Body of pancreas (tissue), 4 donors: Measurements from ENCODE around the gene CHADL. TPM values are rescaled to one million over a fixed set of nuclear protein-coding genes. Genes with fewer than 3 reads are reported as not detected.
"Not testable (repeated sequence)": the region's sequence is repeated elsewhere in the genome, so short reads cannot be mapped to it uniquely, and the experiment has no call there.

Experiments used
- ATAC-seq: fragments of 150-250 bp; one replicate; pipeline ENCODE4 v1.9.1; 2016
- DNase-seq, 4 donors: peaks; one replicate each; pipeline ENCODE4 v3.0.0-alpha.2; 2019
- H3K27ac ChIP-seq, 4 donors: fragments of 200-600 bp; sonication (generic); 1 replicate in 3 of 4; 2 replicates in 1 of 4; pipeline versions ENCODE4 v1.5.1 to v1.6.1; 2016 to 2019; ENCODE audit warnings: mild to moderate bottlenecking in 1 of 4, mixed read lengths in 1 of 4, moderate library complexity in 1 of 4
- H3K27me3 ChIP-seq, 2 donors: fragments of 200-600 bp; sonication (generic); one replicate each; pipeline ENCODE4 v1.6.0; 2016; ENCODE audit warnings: mild to moderate bottlenecking in 1 of 2
- H3K36me3 ChIP-seq, 2 donors: fragments of 200-600 bp; sonication (generic); replicated peaks in 1 of 2; 2 replicates each; pipeline ENCODE4 v1.5.1; 2016; ENCODE audit warnings: low read depth in 2 of 2; ENCODE audit not compliant: insufficient read depth in 1 of 2
- H3K4me1 ChIP-seq: fragments of 200-600 bp; sonication (generic); one replicate; pipeline ENCODE4 v1.6.0; 2016
- H3K4me3 ChIP-seq, 2 donors: fragments of 200-600 bp; sonication (generic); 1 replicate in 1 of 2; 2 replicates in 1 of 2; pipeline ENCODE4 v1.5.1; 2016 to 2019
- H3K9me3 ChIP-seq, 3 donors: fragments of 200-600 bp; sonication (generic); 1 replicate in 2 of 3; 2 replicates in 1 of 3; pipeline ENCODE4 v1.5.1; 2016
- POLR2A ChIP-seq, 3 donors: fragments of 450-650 bp; IDR thresholded peaks; one replicate each; pipeline ENCODE4 v1.6.1; 2016; ENCODE audit warnings: antibody characterized with exemption in 3 of 3, mild to moderate bottlenecking in 2 of 3
- WGBS, 2 donors: methylation state at CpG; one replicate each; pipeline ENCODE4 v1.1.5; 2017; 5-methylcytosine and 5-hydroxymethylcytosine counted together
- intact Hi-C: fragments of 100-400 bp; cut with DNase I; formaldehyde crosslinking; loops from one replicate; pipeline ENCODE4 v1.15.1; 2023
- total RNA-seq, 2 donors: library from RNA; depleted of rRNA; stranded (reverse); fragments of >200 nt; gene quantifications; one replicate each; pipeline ENCODE4 v1.1.0, GENCODE V29; 2016
- TF ChIP-seq, protein P1 (sequence below), 7 experiments: fragments of 450-650 bp in 4 of 7; fragments of 200-600 bp in 3 of 7; sonication (generic) in 3 of 7; IDR thresholded peaks; one replicate each; pipeline ENCODE4 v1.5.1; 2016 to 2019; ENCODE audit warnings: antibody characterized with exemption in 7 of 7

Gene CHADL
- total RNA-seq, 2 donors from 2014 or later: 1.8 to 6.3 TPM

DNA sequence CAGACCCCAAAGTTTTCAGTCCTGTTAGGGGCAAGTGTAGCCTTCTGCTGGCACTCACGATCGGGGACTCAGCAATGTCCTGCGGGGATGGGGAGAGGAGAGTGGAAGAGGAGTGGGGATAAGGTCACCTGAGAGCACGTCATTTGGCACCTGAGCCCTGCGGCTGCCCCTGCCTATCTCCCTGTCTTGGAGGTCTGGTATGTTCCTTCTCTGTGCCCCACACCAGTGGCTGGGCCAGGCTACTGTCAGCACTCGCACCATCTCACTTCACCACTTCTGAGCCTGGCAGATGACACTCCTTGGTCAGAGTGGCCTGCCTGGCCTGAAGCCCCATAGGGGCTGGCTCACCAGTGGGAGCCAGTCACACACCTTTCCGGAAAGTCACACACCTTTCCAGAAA is 20.1 kb upstream of the CHADL start:
- H3K4me3 ChIP-seq: no peak overlapping the region
- H3K27me3 ChIP-seq: no peaks in the 10 kb centered on the region
- H3K9me3 ChIP-seq: no peaks in the 10 kb centered on the region
- intact Hi-C loops: no loop called here
- no peak overlapping the region for H3K27ac ChIP-seq
- WGBS, 2 donors: 94 to 100% methylated on average over 5 to 7 of the region's 7 CpGs
- no peak for DNase-seq
- no peak for ATAC-seq
- peaks cover 22 to 46% of the 10 kb centered on the region in 2 donors for H3K36me3 ChIP-seq
- H3K4me1 ChIP-seq: no peaks in the 10 kb centered on the region
- TF ChIP-seq, protein P1, sequence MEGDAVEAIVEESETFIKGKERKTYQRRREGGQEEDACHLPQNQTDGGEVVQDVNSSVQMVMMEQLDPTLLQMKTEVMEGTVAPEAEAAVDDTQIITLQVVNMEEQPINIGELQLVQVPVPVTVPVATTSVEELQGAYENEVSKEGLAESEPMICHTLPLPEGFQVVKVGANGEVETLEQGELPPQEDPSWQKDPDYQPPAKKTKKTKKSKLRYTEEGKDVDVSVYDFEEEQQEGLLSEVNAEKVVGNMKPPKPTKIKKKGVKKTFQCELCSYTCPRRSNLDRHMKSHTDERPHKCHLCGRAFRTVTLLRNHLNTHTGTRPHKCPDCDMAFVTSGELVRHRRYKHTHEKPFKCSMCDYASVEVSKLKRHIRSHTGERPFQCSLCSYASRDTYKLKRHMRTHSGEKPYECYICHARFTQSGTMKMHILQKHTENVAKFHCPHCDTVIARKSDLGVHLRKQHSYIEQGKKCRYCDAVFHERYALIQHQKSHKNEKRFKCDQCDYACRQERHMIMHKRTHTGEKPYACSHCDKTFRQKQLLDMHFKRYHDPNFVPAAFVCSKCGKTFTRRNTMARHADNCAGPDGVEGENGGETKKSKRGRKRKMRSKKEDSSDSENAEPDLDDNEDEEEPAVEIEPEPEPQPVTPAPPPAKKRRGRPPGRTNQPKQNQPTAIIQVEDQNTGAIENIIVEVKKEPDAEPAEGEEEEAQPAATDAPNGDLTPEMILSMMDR (IDR thresholded peaks at IDR 0.05): no peak

DNA sequence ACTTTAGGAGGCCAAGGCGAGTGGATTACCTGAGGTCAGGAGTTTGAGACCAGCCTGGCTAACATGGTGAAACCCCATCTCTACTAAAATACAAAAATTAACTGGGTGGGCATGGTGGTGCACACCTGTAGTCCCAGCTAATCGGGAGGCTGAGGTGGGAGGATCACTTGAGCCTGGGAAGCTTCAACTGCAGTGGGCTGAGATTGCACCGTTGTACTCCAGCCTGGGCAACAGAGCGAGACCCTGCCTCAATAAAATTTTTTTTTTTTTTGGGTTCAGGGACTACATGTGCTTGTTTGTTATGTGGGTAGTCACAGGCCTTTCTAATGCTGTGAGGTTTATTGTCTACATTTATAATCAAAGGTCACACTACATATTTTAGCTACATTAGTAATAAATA is 19.0 kb upstream of the CHADL start:
- peaks cover 15 to 43% of the 10 kb centered on the region in 2 donors for H3K36me3 ChIP-seq

DNA sequence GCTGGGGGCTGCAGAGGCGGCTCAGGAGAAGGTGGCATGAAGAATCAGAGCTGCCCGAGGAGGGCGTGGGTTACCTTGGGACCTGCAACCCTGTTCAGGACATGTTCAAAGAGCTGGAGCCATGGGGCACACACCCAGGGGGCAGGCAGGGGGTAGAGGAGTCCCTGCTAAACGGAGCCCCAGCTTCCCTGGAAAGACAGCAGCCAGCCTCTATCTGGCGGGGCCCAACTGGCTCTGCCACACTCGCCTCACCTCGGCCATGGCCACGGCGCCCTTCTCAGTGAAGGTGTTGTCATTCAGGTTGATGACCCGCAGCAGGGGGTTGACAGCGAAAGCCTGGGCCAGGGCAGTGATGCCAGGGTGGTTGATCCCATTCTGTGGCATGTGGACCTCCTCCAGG is 17.0 kb upstream of the CHADL start:
- H3K4me3 ChIP-seq: no peak overlapping the region
- H3K27me3 ChIP-seq: no peaks in the 10 kb centered on the region
- intact Hi-C loops: no loop called here
- no peaks in the 10 kb centered on the region for H3K4me1 ChIP-seq
- DNase-seq: no peak
- peaks cover 8 to 39% of the 10 kb centered on the region in 2 donors for H3K36me3 ChIP-seq
- WGBS, 2 donors: 93 to 96% methylated on average over 3 to 11 of the region's 11 CpGs
- no peak for TF ChIP-seq POLR2A (IDR thresholded peaks at IDR 0.05)
- TF ChIP-seq, protein P1 (IDR thresholded peaks at IDR 0.05): no peak
- no peaks in the 10 kb centered on the region for H3K9me3 ChIP-seq
- ATAC-seq: no peak
- no peak overlapping the region for H3K27ac ChIP-seq

More for the DNA sequence above, 19.0 kb upstream of the CHADL start:
- H3K4me1 ChIP-seq, ATAC-seq, H3K9me3 ChIP-seq, H3K27me3 ChIP-seq, H3K4me3 ChIP-seq, intact Hi-C loops, DNase-seq, H3K27ac ChIP-seq: not testable (repeated sequence)
- 93 to 100% methylated on average over 4 of the region's 4 CpGs for WGBS, 2 donors

DNA sequence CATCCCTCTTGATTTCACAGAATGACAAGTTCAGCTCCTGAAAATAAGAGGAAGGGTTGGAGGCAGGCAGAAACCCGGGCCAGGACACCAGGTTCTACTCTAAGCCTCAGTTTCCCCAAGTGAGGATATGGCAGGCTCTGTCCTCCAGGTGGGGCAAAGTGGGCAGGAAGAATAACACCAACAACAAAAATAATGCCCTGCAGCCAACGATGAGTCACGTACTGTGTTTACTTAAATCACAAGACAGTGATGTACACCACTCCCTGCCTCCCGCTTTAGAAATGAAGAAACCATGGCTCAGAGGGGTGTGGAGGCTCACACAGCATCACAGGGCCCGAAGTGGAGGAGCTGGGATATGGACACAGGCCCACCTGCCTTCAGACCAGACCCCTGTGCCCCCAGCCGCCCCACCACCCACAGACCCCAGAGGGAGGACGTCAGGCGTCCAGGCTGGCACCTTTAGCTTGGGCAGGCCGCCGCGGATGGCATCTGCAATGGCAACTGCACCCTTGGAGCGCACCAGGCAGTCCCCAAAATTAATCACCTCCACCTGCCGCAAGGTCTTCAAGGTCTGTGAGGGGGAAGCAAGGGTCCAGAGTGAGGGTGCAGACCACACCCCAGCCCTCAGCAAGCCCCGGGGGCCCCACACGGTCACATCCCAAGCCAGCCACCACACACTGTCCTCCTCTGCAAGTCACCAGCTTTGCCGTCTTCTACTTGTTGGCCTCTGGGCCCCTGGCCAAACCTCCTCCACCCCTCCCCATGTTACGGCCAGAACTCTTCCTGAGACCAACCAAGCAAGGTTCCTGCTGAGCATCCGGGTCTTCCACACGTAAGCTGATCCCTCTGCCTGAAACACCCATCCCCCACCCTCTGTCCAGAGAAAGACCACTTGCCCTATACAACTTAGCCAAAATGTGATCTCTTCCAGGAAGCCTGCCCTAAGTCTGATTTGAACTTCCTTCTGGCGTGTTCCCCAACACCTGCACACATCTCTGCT is 15.8 kb upstream of the CHADL start:
- Histone ChIP-seq H3K4me1 (no peaks in the 10 kb centered on the region), H3K9me3 (no peaks in the 10 kb centered on the region), H3K36me3 (peaks cover 7 to 37% of the 10 kb centered on the region in 2 donors), H3K27me3 (no peaks in the 10 kb centered on the region), H3K4me3 (no peak overlapping the region), H3K27ac (no peak overlapping the region)
- WGBS, 2 donors: 82 to 83% methylated on average over 17 to 20 of the region's 20 CpGs
- no peak for TF ChIP-seq POLR2A (IDR thresholded peaks at IDR 0.05)
- TF ChIP-seq, protein P1 (IDR thresholded peaks at IDR 0.05): no peak
- no peak for DNase-seq
- intact Hi-C loops: no loop called here
- no peak for ATAC-seq

DNA sequence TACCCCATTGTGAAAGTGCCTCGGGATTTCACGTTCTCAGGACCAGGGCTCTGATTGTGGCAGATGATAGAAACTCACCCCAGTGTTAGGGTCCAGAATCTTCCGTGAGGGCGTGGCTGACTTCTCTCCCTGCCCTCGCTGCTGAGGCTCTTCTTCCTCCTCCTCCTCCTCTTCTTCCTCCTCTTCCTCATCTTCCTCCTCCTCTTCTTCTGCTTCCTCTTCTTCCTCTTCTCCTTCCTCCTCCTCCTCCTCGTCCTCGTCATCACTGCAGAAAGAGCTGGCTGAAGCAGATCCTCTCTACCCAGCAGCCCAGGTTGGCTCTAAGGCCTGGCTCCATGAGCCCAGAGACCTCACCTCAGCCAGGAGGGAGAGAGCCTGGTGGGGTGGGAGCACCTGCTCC is 13.5 kb upstream of the CHADL start:
- WGBS, 2 donors: 88 to 90% methylated on average over 7 of the region's 7 CpGs
- intact Hi-C loops: no loop called here
- Histone ChIP-seq H3K4me1 (no peaks in the 10 kb centered on the region), H3K27me3 (no peaks in the 10 kb centered on the region), H3K36me3 (peaks cover 0 to 47% of the 10 kb centered on the region in 2 donors), H3K9me3 (no peaks in the 10 kb centered on the region), H3K4me3 (no peak overlapping the region), H3K27ac (no peak overlapping the region)
- no peak for ATAC-seq
- TF ChIP-seq POLR2A (IDR thresholded peaks at IDR 0.05): no peak
- TF ChIP-seq, protein P1 (IDR thresholded peaks at IDR 0.05): no peak
- no peak for DNase-seq
